C4-2B (cell line): ENCODE measurements around the gene TBC1D10A.

Experiments used
- CTCF ChIP-seq: fragments of 450-650 bp; conservative IDR thresholded peaks from 2 replicates; pipeline ENCODE4 v1.5.1; 2017; ENCODE audit warnings: mild to moderate bottlenecking
- ZFX ChIP-seq: fragments of 450-650 bp; IDR thresholded peaks from 2 replicates; pipeline ENCODE4 v1.6.1; 2017

GRCh38 chr22:30315962-30316576, 10.7 kb downstream of the TBC1D10A start:
- TF ChIP-seq CTCF, result no peak
- no peak for TF ChIP-seq ZFX
